CD4-positive, alpha-beta memory T cell (primary cell): ENCODE results near the gene ABCA2. TPM values are rescaled to one million over a fixed set of nuclear protein-coding genes. Genes with fewer than 3 reads are reported as not detected.

Experiments
- CTCF ChIA-PET: fragments of 350-600 bp; sonication (Branson Sonifier 250); formaldehyde crosslinking; loops from one replicate; lab custom pipeline; 2021; ENCODE audit warnings: inconsistent platforms; ENCODE audit not compliant: partially characterized antibody; lab: Charles Lee
- POLR2A ChIA-PET: fragments of 350-600 bp; sonication (Branson Sonifier 250); formaldehyde crosslinking; loops from one replicate; lab custom pipeline; 2021; ENCODE audit not compliant: partially characterized antibody; lab: Charles Lee
- DNase-seq, 5 donors: peaks; one replicate each; pipeline versions ENCODE4 v3.0.0 to v3.0.0-alpha.2; 2020 to 2022; ENCODE audit warnings: mixed read lengths in 1 of 5
- H3K27ac ChIP-seq: one replicate; pipeline ENCODE4 v1.7.0; 2013; ENCODE audit warnings: low read depth, low read length
- H3K27me3 ChIP-seq: 2 replicates; pipeline ENCODE4 v1.7.0; 2013; ENCODE audit warnings: mild to moderate bottlenecking, low read length, moderate library complexity; ENCODE audit not compliant: insufficient read depth
- H3K36me3 ChIP-seq: 2 replicates; pipeline ENCODE4 v1.7.0; 2013; ENCODE audit warnings: mild to moderate bottlenecking, low read length, moderate library complexity; ENCODE audit not compliant: insufficient read depth
- H3K4me1 ChIP-seq: 2 replicates; pipeline ENCODE4 v1.7.0; 2013; ENCODE audit warnings: mild to moderate bottlenecking, low read length, moderate library complexity; ENCODE audit not compliant: insufficient read depth
- H3K4me3 ChIP-seq, 2 donors: one replicate each; pipeline ENCODE4 v1.7.0; 2013; ENCODE audit warnings: low read length in 2 of 2, mild to moderate bottlenecking in 1 of 2
- H3K9me3 ChIP-seq, 2 donors: one replicate each; pipeline ENCODE4 v1.7.0; 2013; ENCODE audit warnings: low read length in 2 of 2, control low read depth in 1 of 2; ENCODE audit not compliant: control insufficient read depth in 1 of 2
- H3K27ac Mint-ChIP-seq, 7 donors: one replicate each; pipeline ENCODE4 v1.8.0; 2020 to 2021; ENCODE audit warnings: mixed read lengths in 7 of 7, mild to moderate bottlenecking in 6 of 7, inconsistent platforms in 3 of 7, moderate library complexity in 3 of 7
- H3K27me3 Mint-ChIP-seq, 2 donors: one replicate each; pipeline ENCODE4 v1.8.0; 2020 to 2021; ENCODE audit warnings: mixed read lengths in 2 of 2
- H3K36me3 Mint-ChIP-seq, 2 donors: one replicate each; pipeline ENCODE4 v1.8.0; 2020 to 2021; ENCODE audit warnings: mixed read lengths in 2 of 2, inconsistent platforms in 1 of 2, mild to moderate bottlenecking in 1 of 2
- H3K4me1 Mint-ChIP-seq, 4 donors: one replicate each; pipeline ENCODE4 v1.8.0; 2020 to 2021; ENCODE audit warnings: mixed read lengths in 4 of 4, mild to moderate bottlenecking in 1 of 4
- H3K4me3 Mint-ChIP-seq, 8 donors: one replicate each; pipeline ENCODE4 v1.8.0; 2020 to 2021; ENCODE audit warnings: mixed read lengths in 8 of 8, mild to moderate bottlenecking in 7 of 8, moderate library complexity in 6 of 8, inconsistent platforms in 3 of 8
- H3K9me3 Mint-ChIP-seq, 8 donors: one replicate each; pipeline ENCODE4 v1.8.0; 2020 to 2021; ENCODE audit warnings: mixed read lengths in 8 of 8, mild to moderate bottlenecking in 5 of 8, inconsistent platforms in 3 of 8, moderate library complexity in 1 of 8
- intact Hi-C: fragments of 100-400 bp; cut with micrococcal nuclease; formaldehyde crosslinking; loops from one replicate; pipeline ENCODE4 v1.15.1; 2023
- polyA plus RNA-seq, 2 donors: library from polyadenylated mRNA; unstranded; fragments of 300-500 nt; fragmentation: Illumina TruSeq; gene quantifications; one replicate each; pipeline ENCODE4 v1.2.3, GENCODE V29; 2021
- total RNA-seq, 2 experiments: library from RNA; stranded (reverse); gene quantifications; one replicate each; pipeline ENCODE4 v1.2.3, GENCODE V29; 2021

ABCA2 gene
- total RNA-seq = 10 to 100 TPM; 63.8 to 68.6 TPM
- polyA plus RNA-seq = 10 to 100 TPM in 1 of 2 donors, 1 to 10 TPM in 1; 2.6 to 10.8 TPM

GRCh38 chr9:137027369-137028262 lies at the start of gene ABCA2:
Gene ABCA2 (minus strand): TSS chr9:137028237. CDS start chr9:137028140, 97 bp downstream.
- ChIA-PET POLR2A (interaction anchor here (0.5 to 8.2 kb wide), 15 partner anchors 7 to 220 kb away, joined by 3 to 52 read pairs (median 3); partner anchors contain the start of genes CLIC3, MAN1B1, PAXX and RABL6), CTCF (interaction anchor here (1.2 to 4.4 kb wide), 12 partner anchors 8 to 249 kb away, joined by 3 to 43 read pairs (median 10); partner anchors contain the start of gene LCNL1)
- H3K4me3 ChIP-seq = peak within 1 kb of the TSS; percentile 65 to 75
- H3K36me3 Mint-ChIP-seq = peaks cover 0 to 6% of the 10 kb centered on the region in 2 donors
- H3K27ac ChIP-seq = peak within 1 kb of the TSS; percentile 68
- H3K27me3 Mint-ChIP-seq = no peaks in the 10 kb centered on the region
- intact Hi-C loops = loop anchor here (1.0 to 10.0 kb wide), 4 partner anchors 35 to 77 kb away; partner anchors contain the start of genes PAXX and PTGDS
- peaks cover 67% of the 10 kb centered on the region for H3K4me1 ChIP-seq
- H3K9me3 Mint-ChIP-seq = no peaks in the 10 kb centered on the region
- DNase-seq = no peak
- no peaks in the 10 kb centered on the region for H3K9me3 ChIP-seq
- no peaks in the 10 kb centered on the region for H3K36me3 ChIP-seq
- H3K27me3 ChIP-seq = no peaks in the 10 kb centered on the region
- peaks cover 16 to 48% (median 32%) of the 10 kb centered on the region in 4 donors for H3K4me1 Mint-ChIP-seq
- peak within 1 kb of the TSS; percentile 79 to 92 (median 91) for H3K27ac Mint-ChIP-seq
- H3K4me3 Mint-ChIP-seq = peak within 1 kb of the TSS; percentile 90 to 96 (median 91)

- intact Hi-C loops = no loop called here
- H3K36me3 ChIP-seq = no peaks in the 10 kb centered on the region
- H3K27me3 Mint-ChIP-seq = no peaks in the 10 kb centered on the region
- no peaks in the 10 kb centered on the region for H3K27me3 ChIP-seq
- peak within 1 kb of the TSS; percentile 39 to 82 (median 72) for H3K4me3 Mint-ChIP-seq
- peak within 1 kb of the TSS in 3 of 7 donors; percentile 24 to 63 (median 29) for H3K27ac Mint-ChIP-seq
- H3K36me3 Mint-ChIP-seq = peaks cover 0 to 3% of the 10 kb centered on the region in 2 donors
- ChIA-PET POLR2A (interaction anchor here (0.9 to 2.6 kb wide), 9 partner anchors 9 to 349 kb away, joined by 3 to 30 read pairs (median 4); partner anchors contain the start of genes ENTPD2, MAN1B1, NPDC1 and TRAF2), CTCF (interaction anchor here (1.5 to 2.6 kb wide), 5 partner anchors 9 to 30 kb away, joined by 4 to 16 read pairs (median 9); partner anchors contain the start of genes MAN1B1 and NPDC1)
- peaks cover 8% of the 10 kb centered on the region for H3K4me1 ChIP-seq
- no peaks in the 10 kb centered on the region for H3K9me3 Mint-ChIP-seq
- peaks cover 0 to 3% (median 1%) of the 10 kb centered on the region in 4 donors for H3K4me1 Mint-ChIP-seq
- peak; percentile 32 to 63 (median 36) for DNase-seq
- H3K4me3 ChIP-seq = peak within 1 kb of the TSS in 1 of 2 donors; percentile 45
- H3K27ac ChIP-seq = peak within 1 kb of the TSS; percentile 38
- H3K9me3 ChIP-seq = no peaks in the 10 kb centered on the region
Measured at GRCh38 chr9:137077010-137077747, 49.1 kb upstream of the ABCA2 start, which contains the start of gene UAP1L1. Gene UAP1L1 (plus strand): TSS chr9:137077517. CDS start chr9:137077533, 16 bp downstream.

GRCh38 chr9:137076636-137077009 lies 48.6 kb upstream of the ABCA2 start:
- H3K4me3 ChIP-seq = no peak overlapping the region
- Mint-ChIP-seq H3K4me3 (peak overlapping the region; percentile 39 to 74 (median 58)), H3K4me1 (peaks cover 0 to 3% (median 1%) of the 10 kb centered on the region in 4 donors), H3K9me3 (no peaks in the 10 kb centered on the region), H3K27ac (peak overlapping the region in 3 of 7 donors; percentile 24 to 30 (median 29)), H3K27me3 (no peaks in the 10 kb centered on the region), H3K36me3 (peaks cover 0 to 3% of the 10 kb centered on the region in 2 donors)
- H3K27ac ChIP-seq = no peak overlapping the region
- DNase-seq = no peak
- CTCF ChIA-PET = interaction anchor here (1.5 to 2.6 kb wide), 5 partner anchors 9 to 30 kb away, joined by 4 to 16 read pairs (median 9); partner anchors contain the start of genes MAN1B1 and NPDC1
- no peaks in the 10 kb centered on the region for H3K27me3 ChIP-seq
- H3K9me3 ChIP-seq = no peaks in the 10 kb centered on the region
- intact Hi-C loops = no loop called here
- H3K4me1 ChIP-seq = peaks cover 8% of the 10 kb centered on the region
- POLR2A ChIA-PET = interaction anchor here (1.2 to 2.6 kb wide), 5 partner anchors 9 to 349 kb away, joined by 3 to 30 read pairs (median 4); partner anchors contain the start of genes MAN1B1 and TRAF2
- no peaks in the 10 kb centered on the region for H3K36me3 ChIP-seq

GRCh38 chr9:137075275-137075775 lies 47.3 kb upstream of the ABCA2 start:
- peaks cover 14% of the 10 kb centered on the region for H3K4me1 ChIP-seq
- H3K36me3 ChIP-seq = no peaks in the 10 kb centered on the region
- CTCF ChIA-PET = interaction anchor here (1.0 to 2.6 kb wide), 3 partner anchors 10 to 21 kb away, joined by 3 to 16 read pairs (median 10); no protein-coding TSS in a partner anchor
- Mint-ChIP-seq H3K4me3 (peak overlapping the region in 4 of 8 donors; percentile 9 to 66 (median 30)), H3K9me3 (no peaks in the 10 kb centered on the region), H3K36me3 (peaks cover 0 to 3% of the 10 kb centered on the region in 2 donors), H3K27me3 (no peaks in the 10 kb centered on the region), H3K27ac (peak overlapping the region in 1 of 7 donors; percentile 57), H3K4me1 (peaks cover 2 to 13% (median 6%) of the 10 kb centered on the region in 4 donors)
- POLR2A ChIA-PET = interaction anchor here (1.1 kb wide), 1 partner anchor 11 kb away, joined by 3 read pairs; the partner anchor contains the start of gene MAN1B1
- H3K9me3 ChIP-seq = no peaks in the 10 kb centered on the region
- DNase-seq = peak in 1 of 5 donors; percentile 4
- no peaks in the 10 kb centered on the region for H3K27me3 ChIP-seq
- H3K27ac ChIP-seq = no peak overlapping the region
- intact Hi-C loops = no loop called here
- no peak overlapping the region for H3K4me3 ChIP-seq

GRCh38 chr9:137074657-137075274 lies 46.7 kb upstream of the ABCA2 start:
- Histone ChIP-seq H3K9me3 (no peaks in the 10 kb centered on the region), H3K4me3 (no peak overlapping the region), H3K27me3 (no peaks in the 10 kb centered on the region), H3K36me3 (no peaks in the 10 kb centered on the region), H3K27ac (no peak overlapping the region), H3K4me1 (peaks cover 14% of the 10 kb centered on the region)
- Mint-ChIP-seq H3K36me3 (peaks cover 0 to under 1% of the 10 kb centered on the region in 2 donors), H3K4me3 (peak overlapping the region in 1 of 8 donors; percentile 9), H3K9me3 (no peaks in the 10 kb centered on the region), H3K27ac (peak overlapping the region in 1 of 7 donors; percentile 57), H3K27me3 (no peaks in the 10 kb centered on the region), H3K4me1 (peaks cover under 1 to 13% (median 7%) of the 10 kb centered on the region in 4 donors)
- ChIA-PET CTCF (interaction anchor here (1.0 kb wide), 1 partner anchor 9 kb away, joined by 3 read pairs; no protein-coding TSS in a partner anchor), POLR2A (interaction anchor here (1.1 kb wide), 1 partner anchor 12 kb away, joined by 3 read pairs; the partner anchor contains the start of gene MAN1B1)
- intact Hi-C loops = no loop called here
- DNase-seq = peak in 1 of 5 donors; percentile 23

GRCh38 chr9:137073992-137074399 lies 46.0 kb upstream of the ABCA2 start:
- intact Hi-C loops = no loop called here
- Mint-ChIP-seq H3K4me1 (peaks cover 0 to 13% (median 7%) of the 10 kb centered on the region in 4 donors), H3K9me3 (no peaks in the 10 kb centered on the region), H3K36me3 (no peaks in the 10 kb centered on the region), H3K27me3 (no peaks in the 10 kb centered on the region), H3K4me3 (peak overlapping the region in 2 of 8 donors; percentile 0 to 25), H3K27ac (peak overlapping the region in 1 of 7 donors; percentile 64)
- Histone ChIP-seq H3K27ac (no peak overlapping the region), H3K27me3 (no peaks in the 10 kb centered on the region), H3K36me3 (no peaks in the 10 kb centered on the region), H3K4me3 (no peak overlapping the region), H3K4me1 (peaks cover 21% of the 10 kb centered on the region), H3K9me3 (no peaks in the 10 kb centered on the region)
- DNase-seq = peak in 1 of 5 donors; percentile 23
- POLR2A ChIA-PET = no interaction called here
- CTCF ChIA-PET = interaction anchor here (1.0 kb wide), 1 partner anchor 8 kb away, joined by 3 read pairs; no protein-coding TSS in a partner anchor
